Natural killer cell treated with Interleukin-12 subunit alpha and Interleukin-12 subunit beta and Interleukin-15 and Interleukin-18, amount 100 ng/mL, for 72 hours (primary cell): ENCODE data around the gene LIPA. TPM values are rescaled to one million over a fixed set of nuclear protein-coding genes. Genes with fewer than 3 reads are reported as not detected.

ENCODE experiments used
- ATAC-seq, 2 donors: fragments of 150-1000 bp; cut with Tn5 transposase in 1 of 2; sonication (Bioruptor Pico), chemical (Tn5 transposase) in 1 of 2; 2 replicates each; pipeline ENCODE4 v1.10.0; 2021
- DNase-seq: peaks from one replicate; pipeline ENCODE4 v3.0.0; 2022; ENCODE audit warnings: low spot score
- H3K27ac Mint-ChIP-seq, 2 donors: 1 replicate in 1 of 2; 2 replicates in 1 of 2; pipeline ENCODE4 v1.8.0; 2022; ENCODE audit warnings: mixed read lengths in 2 of 2, mild to moderate bottlenecking in 1 of 2, moderate library complexity in 1 of 2
- H3K27me3 Mint-ChIP-seq, 2 donors: 1 replicate in 1 of 2; 2 replicates in 1 of 2; pipeline ENCODE4 v1.8.0; 2022; ENCODE audit warnings: mixed read lengths in 2 of 2
- H3K36me3 Mint-ChIP-seq: one replicate; pipeline ENCODE4 v1.8.0; 2022; ENCODE audit warnings: mixed read lengths
- H3K4me1 Mint-ChIP-seq, 2 donors: 1 replicate in 1 of 2; 2 replicates in 1 of 2; pipeline ENCODE4 v1.8.0; 2022; ENCODE audit warnings: low read depth in 2 of 2, mixed read lengths in 2 of 2, mild to moderate bottlenecking in 1 of 2
- H3K4me3 Mint-ChIP-seq: one replicate; pipeline ENCODE4 v1.8.0; 2022; ENCODE audit warnings: mixed read lengths
- H3K9me3 Mint-ChIP-seq: 2 replicates; pipeline ENCODE4 v1.8.0; 2022; ENCODE audit warnings: mixed read lengths
- total RNA-seq, 2 donors: library from RNA; stranded (reverse); gene quantifications; one replicate each; pipeline ENCODE4 v1.2.3, GENCODE V29; 2022

The LIPA gene
- total RNA-seq, 2 donors from 2014 or later = 13.0 to 24.8 TPM

- Mint-ChIP-seq H3K9me3 (no peaks in the 10 kb centered on the region), H3K27me3 (no peaks in the 10 kb centered on the region), H3K4me1 (peaks cover 0 to 6% of the 10 kb centered on the region in 2 donors), H3K36me3 (no peaks in the 10 kb centered on the region), H3K4me3 (no peak overlapping the region), H3K27ac (no peak overlapping the region)
- no peak for DNase-seq
- ATAC-seq = no peak
Measured at GRCh38 chr10:89241486-89242344, 9.9 kb downstream of the LIPA start.

- ATAC-seq (no peak), DNase-seq (no peak)
- H3K36me3 Mint-ChIP-seq = no peaks in the 10 kb centered on the region
- no peak overlapping the region for H3K27ac Mint-ChIP-seq
- no peaks in the 10 kb centered on the region for H3K9me3 Mint-ChIP-seq
- peaks cover 0 to 6% of the 10 kb centered on the region in 2 donors for H3K4me1 Mint-ChIP-seq
- no peaks in the 10 kb centered on the region for H3K27me3 Mint-ChIP-seq
- H3K4me3 Mint-ChIP-seq = no peak overlapping the region
Measured at GRCh38 chr10:89241026-89241425, 10.5 kb downstream of the LIPA start.

- no peak for DNase-seq
- H3K27ac Mint-ChIP-seq = no peak overlapping the region
- H3K36me3 Mint-ChIP-seq = no peaks in the 10 kb centered on the region
- no peaks in the 10 kb centered on the region for H3K9me3 Mint-ChIP-seq
- ATAC-seq = no peak
- H3K4me1 Mint-ChIP-seq = peaks cover 0 to 6% of the 10 kb centered on the region in 2 donors
- H3K27me3 Mint-ChIP-seq = no peaks in the 10 kb centered on the region
- no peak overlapping the region for H3K4me3 Mint-ChIP-seq
Measured at GRCh38 chr10:89240519-89240918, 11.1 kb downstream of the LIPA start.

GRCh38 chr10:89238956-89239644, 12.5 kb downstream of the LIPA start:
- DNase-seq (no peak), ATAC-seq (no peak)
- H3K27me3 Mint-ChIP-seq = no peaks in the 10 kb centered on the region
- no peak overlapping the region for H3K4me3 Mint-ChIP-seq
- no peaks in the 10 kb centered on the region for H3K36me3 Mint-ChIP-seq
- peaks cover 0 to 6% of the 10 kb centered on the region in 2 donors for H3K4me1 Mint-ChIP-seq
- H3K9me3 Mint-ChIP-seq = no peaks in the 10 kb centered on the region
- H3K27ac Mint-ChIP-seq = no peak overlapping the region

- no peaks in the 10 kb centered on the region for H3K27me3 Mint-ChIP-seq
- no peak overlapping the region for H3K27ac Mint-ChIP-seq
- DNase-seq (no peak), ATAC-seq (no peak)
- H3K36me3 Mint-ChIP-seq = no peaks in the 10 kb centered on the region
- H3K9me3 Mint-ChIP-seq = no peaks in the 10 kb centered on the region
- no peak overlapping the region for H3K4me3 Mint-ChIP-seq
- peaks cover 0 to 2% of the 10 kb centered on the region in 2 donors for H3K4me1 Mint-ChIP-seq
Measured at GRCh38 chr10:89237849-89238248, 13.7 kb downstream of the LIPA start.

GRCh38 chr10:89236226-89236797, 15.3 kb downstream of the LIPA start:
- Mint-ChIP-seq H3K36me3 (no peaks in the 10 kb centered on the region), H3K27ac (no peak overlapping the region), H3K27me3 (no peaks in the 10 kb centered on the region), H3K4me1 (no peaks in the 10 kb centered on the region), H3K4me3 (no peak overlapping the region), H3K9me3 (no peaks in the 10 kb centered on the region)
- ATAC-seq = no peak
- no peak for DNase-seq

- Mint-ChIP-seq H3K4me3 (no peak overlapping the region), H3K27me3 (no peaks in the 10 kb centered on the region), H3K9me3 (no peaks in the 10 kb centered on the region), H3K4me1 (no peaks in the 10 kb centered on the region), H3K36me3 (no peaks in the 10 kb centered on the region), H3K27ac (no peak overlapping the region)
- DNase-seq (no peak), ATAC-seq (no peak)
Measured at GRCh38 chr10:89235073-89235798, 16.3 kb downstream of the LIPA start.

- Mint-ChIP-seq H3K27ac (no peak overlapping the region), H3K36me3 (no peaks in the 10 kb centered on the region), H3K4me3 (no peak overlapping the region), H3K9me3 (no peaks in the 10 kb centered on the region), H3K4me1 (no peaks in the 10 kb centered on the region), H3K27me3 (no peaks in the 10 kb centered on the region)
- ATAC-seq (no peak), DNase-seq (no peak)
Measured at GRCh38 chr10:89233033-89233432, 18.5 kb downstream of the LIPA start.

- DNase-seq (no peak), ATAC-seq (no peak)
- no peaks in the 10 kb centered on the region for H3K9me3 Mint-ChIP-seq
- no peaks in the 10 kb centered on the region for H3K36me3 Mint-ChIP-seq
- no peak overlapping the region for H3K27ac Mint-ChIP-seq
- no peaks in the 10 kb centered on the region for H3K4me1 Mint-ChIP-seq
- no peaks in the 10 kb centered on the region for H3K27me3 Mint-ChIP-seq
- H3K4me3 Mint-ChIP-seq = no peak overlapping the region
Measured at GRCh38 chr10:89228962-89229361, 22.6 kb downstream of the LIPA start.

GRCh38 chr10:89228146-89228545, 23.4 kb downstream of the LIPA start:
- no peaks in the 10 kb centered on the region for H3K9me3 Mint-ChIP-seq
- no peak overlapping the region for H3K27ac Mint-ChIP-seq
- no peaks in the 10 kb centered on the region for H3K4me1 Mint-ChIP-seq
- H3K27me3 Mint-ChIP-seq = no peaks in the 10 kb centered on the region
- H3K4me3 Mint-ChIP-seq = no peak overlapping the region
- DNase-seq (no peak), ATAC-seq (no peak)
- no peaks in the 10 kb centered on the region for H3K36me3 Mint-ChIP-seq

- DNase-seq = no peak
- H3K4me3 Mint-ChIP-seq = no peak overlapping the region
- no peaks in the 10 kb centered on the region for H3K9me3 Mint-ChIP-seq
- H3K4me1 Mint-ChIP-seq = no peaks in the 10 kb centered on the region
- no peaks in the 10 kb centered on the region for H3K27me3 Mint-ChIP-seq
- H3K27ac Mint-ChIP-seq = no peak overlapping the region
- ATAC-seq = no peak
- no peaks in the 10 kb centered on the region for H3K36me3 Mint-ChIP-seq
Measured at GRCh38 chr10:89226891-89227290, 24.7 kb downstream of the LIPA start.

GRCh38 chr10:89224739-89225443, 26.7 kb downstream of the LIPA start:
- ATAC-seq (no peak), DNase-seq (no peak)
- Mint-ChIP-seq H3K4me3 (peak overlapping the region; percentile 42), H3K4me1 (no peaks in the 10 kb centered on the region), H3K9me3 (no peaks in the 10 kb centered on the region), H3K36me3 (no peaks in the 10 kb centered on the region), H3K27me3 (no peaks in the 10 kb centered on the region), H3K27ac (peak overlapping the region in 1 of 2 donors; percentile 44)

GRCh38 chr10:89221919-89222318, 29.7 kb downstream of the LIPA start:
- Mint-ChIP-seq H3K36me3 (no peaks in the 10 kb centered on the region), H3K9me3 (no peaks in the 10 kb centered on the region), H3K27ac (no peak overlapping the region), H3K4me1 (peaks cover 0 to 7% of the 10 kb centered on the region in 2 donors), H3K4me3 (no peak overlapping the region), H3K27me3 (no peaks in the 10 kb centered on the region)
- ATAC-seq (no peak), DNase-seq (no peak)
